Pons (tissue), 1 donor: Measurements from ENCODE around the gene SDK1.

Experiments used
- DNase-seq: peaks from one replicate; pipeline ENCODE4 v3.0.0-alpha.2; 2016; ENCODE audit warnings: low spot score

SDK1 gene

GRCh38 chr7:3591219-3591618 lies 290.2 kb downstream of the SDK1 start:
- DNase-seq, result no peak

DNA sequence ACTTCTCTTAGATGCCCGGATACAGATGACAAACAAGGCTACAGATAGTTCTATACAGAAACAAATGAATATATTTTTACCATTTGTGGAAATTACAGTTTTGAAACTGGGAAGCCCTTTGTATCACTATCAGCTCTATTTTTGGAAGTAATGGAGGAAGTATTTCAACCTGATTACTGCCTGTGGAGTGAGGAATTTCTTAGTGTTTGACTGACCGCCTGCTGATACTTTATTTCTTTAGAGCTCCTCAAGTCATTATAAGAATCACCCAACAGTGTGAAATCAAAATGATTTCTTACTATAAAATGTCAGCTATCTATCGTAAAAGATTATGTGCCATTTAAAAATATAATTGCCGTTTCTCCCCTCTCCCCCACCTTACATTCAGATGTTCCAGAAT lies 290.9 kb downstream of the SDK1 start:
- no peak for DNase-seq

DNA sequence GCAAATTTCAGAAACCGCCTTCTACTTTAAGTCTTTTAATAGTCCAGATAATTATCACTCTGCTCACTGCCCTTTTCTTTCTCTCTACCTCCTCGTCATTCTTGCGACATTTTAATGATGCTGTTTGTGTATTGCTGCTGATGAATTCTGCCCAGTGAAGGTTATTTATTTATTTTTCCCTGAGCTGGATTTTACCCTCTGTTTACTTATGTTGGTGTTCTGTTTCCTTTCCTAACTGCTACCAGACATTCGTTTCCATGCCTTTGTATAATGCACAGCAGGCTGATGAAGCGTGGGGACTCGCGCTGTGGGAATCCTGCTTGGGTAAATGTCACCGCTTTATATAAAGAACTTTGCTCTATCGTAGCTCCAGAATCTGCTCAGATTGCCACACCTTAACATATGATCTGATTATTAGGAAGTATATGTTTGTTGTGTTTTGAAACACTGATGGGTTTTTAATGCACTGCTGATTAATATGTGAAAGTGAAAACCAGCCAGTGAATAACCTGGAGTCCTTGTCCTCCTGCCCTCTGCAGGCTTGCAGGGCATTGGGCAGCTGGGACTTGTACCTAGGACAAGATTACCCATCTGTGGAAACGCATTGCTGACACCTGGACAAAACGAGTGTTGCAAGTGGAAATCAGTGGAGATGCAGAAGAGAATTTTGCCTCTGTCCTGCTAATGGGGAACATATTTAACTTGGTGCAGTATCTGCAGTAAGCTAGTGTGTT lies 291.5 kb downstream of the SDK1 start:
- no peak for DNase-seq

- no peak for DNase-seq
Observed at GRCh38 chr7:3594901-3595300, 293.8 kb downstream of the SDK1 start.

- DNase-seq, result no peak
Observed at GRCh38 chr7:3598854-3599253, 297.8 kb downstream of the SDK1 start.

- DNase-seq, result no peak
Observed at GRCh38 chr7:3605222-3605621, 304.2 kb downstream of the SDK1 start.

DNA sequence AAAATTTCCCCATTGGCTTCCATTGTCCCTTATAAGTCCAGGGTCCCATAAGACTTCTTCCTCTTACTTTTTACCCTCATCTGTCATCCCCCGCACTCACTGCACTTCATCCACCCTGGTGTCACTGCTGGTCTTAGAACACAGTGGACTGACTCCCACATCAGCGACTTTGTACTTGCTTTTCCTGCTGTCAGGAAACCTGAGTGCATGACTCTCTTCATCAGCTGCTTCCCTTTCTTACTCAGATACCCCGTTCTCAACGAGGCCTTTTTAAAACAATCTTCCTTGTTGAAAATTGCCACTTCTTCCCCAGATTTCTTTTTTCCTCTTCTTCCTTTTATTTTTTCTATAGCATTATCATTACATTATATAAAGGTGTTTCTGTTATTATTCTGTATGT lies 305.4 kb downstream of the SDK1 start:
- no peak for DNase-seq

GRCh38 chr7:3607847-3608246 lies 306.8 kb downstream of the SDK1 start:
- no peak for DNase-seq

DNA sequence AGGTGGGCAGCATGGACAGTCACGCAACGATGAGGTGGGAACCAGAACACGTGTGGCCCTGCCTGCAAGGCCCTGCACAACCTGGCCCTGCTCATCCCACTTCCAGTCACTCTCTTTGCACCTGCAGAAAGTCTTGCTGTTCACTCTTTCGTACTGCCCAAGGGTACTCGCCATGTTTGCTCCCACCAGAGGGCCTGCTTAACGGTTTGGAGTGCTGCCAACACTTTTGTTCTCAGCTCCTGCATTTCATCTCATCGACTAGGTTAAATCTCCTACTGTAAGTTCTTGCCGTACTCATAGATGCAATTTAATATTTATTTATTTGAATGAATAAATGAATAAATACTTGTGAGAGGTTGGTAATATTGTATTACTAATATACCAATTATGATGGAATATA lies 315.3 kb downstream of the SDK1 start:
- no peak for DNase-seq

DNA sequence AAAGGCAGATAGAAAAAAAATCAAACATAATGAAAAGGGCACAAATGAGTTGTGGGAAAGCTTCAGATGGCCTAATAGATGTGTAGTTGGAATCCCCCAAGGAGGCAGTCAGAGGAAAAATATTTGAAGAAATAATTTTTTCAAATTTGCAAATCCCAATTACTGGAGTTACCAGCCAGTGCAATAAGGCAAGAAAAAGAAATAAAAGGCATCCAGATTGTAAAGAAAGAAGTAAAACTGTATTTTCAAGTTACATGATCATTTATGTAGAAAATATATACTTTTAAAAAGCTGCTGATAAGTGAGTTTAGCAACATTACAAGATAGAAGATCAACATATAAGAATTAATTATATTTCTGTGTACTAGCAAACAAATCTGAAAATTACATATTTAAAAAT lies 329.0 kb downstream of the SDK1 start:
- no peak for DNase-seq

DNA sequence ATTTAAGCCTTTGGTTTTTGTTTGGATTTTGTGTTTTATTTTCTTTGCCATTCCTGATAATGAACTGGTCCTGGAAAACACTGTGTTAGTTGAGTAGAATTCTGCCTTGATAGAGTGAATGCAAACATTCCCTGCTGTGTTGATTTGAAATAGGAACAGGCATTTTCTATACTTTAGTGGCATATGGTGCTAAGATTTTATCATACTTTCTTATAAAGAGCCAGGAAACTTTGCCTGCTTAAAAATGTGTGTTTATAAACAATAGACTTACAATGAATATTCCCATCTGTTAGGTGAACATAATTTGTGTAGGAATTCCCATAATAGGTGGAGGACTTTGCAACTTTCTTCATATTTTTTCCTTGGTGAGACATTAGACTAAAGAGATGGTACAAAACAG lies 333.3 kb downstream of the SDK1 start:
- no peak for DNase-seq

DNA sequence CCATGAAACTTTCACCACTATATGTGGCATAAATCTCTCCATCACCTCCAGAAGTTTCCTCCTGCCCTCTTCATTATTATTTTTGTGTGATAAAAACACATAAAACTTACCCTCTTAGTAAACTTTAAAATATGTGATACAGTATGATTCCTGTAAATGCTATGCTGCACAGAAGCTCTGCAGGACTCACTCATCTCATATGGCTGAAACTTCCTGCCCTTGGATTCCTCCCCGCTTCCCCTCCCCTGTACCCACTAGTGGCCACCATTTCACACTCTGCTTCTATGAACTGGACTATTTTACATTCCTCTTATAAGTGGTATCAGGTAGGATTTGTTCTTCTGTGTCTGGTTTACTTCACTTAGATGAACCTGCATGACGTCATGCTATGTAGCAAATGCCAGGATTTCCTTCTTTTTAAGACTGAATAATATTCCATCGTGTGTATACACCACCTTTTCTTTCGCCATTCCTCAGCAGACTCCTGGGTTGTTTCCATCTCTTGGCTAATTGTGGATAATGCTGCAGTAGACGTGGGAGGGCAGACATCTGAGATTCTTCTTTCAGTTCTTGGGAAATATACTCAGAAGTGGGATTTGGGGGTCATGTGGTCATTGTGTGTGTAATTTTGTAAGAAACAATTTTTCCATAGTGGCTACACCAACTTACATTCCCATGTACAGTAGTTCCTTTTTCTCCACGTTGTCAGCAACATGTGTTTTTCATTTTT lies 335.2 kb downstream of the SDK1 start:
- DNase-seq, result no peak

DNA sequence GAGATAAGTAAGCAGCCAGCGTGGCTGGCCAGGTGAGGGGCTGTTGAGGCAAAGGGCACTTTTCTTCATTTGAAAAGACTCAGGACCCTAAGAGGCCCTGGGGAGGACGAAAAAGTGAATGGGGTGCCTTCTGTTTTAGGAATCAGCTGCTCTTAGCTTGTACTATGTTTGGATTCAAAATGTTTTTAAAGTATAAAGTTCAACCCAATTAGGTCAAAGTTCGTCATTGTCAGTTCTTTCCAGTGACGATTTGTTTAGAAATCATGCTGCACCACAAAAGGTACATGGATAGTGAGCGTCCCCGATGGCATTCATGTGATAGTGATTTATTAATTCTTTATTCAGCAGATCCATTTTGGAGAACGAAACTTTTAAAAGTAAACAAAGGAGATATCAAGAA lies 338.2 kb downstream of the SDK1 start:
- no peak for DNase-seq

DNA sequence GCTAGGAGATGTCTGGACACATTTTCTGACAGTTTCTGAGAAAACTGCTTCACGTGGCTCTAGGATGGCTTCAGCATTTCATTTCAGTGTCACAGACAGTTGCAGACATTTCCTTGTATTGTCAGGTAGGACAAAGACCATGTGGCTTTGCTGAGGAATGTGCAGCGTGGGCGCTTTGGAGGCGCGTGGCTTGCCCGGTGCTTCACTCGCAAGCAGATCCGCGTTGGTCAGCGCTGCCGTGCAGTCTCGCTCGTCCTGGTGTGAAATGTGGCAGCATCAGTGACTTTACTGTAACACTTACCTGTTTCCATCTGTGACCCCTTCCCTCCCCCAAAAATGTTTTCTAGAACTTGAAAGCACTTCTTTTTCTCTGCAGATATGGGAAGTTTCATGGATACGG lies 340.5 kb downstream of the SDK1 start:
- no peak for DNase-seq

- DNase-seq, result no peak
Observed at GRCh38 chr7:3643091-3643490, 342.0 kb downstream of the SDK1 start.

GRCh38 chr7:3648276-3648675 lies 347.2 kb downstream of the SDK1 start:
- DNase-seq, result no peak

- DNase-seq, result no peak
Observed at GRCh38 chr7:3649250-3649649, 348.2 kb downstream of the SDK1 start.

GRCh38 chr7:3649678-3650440 lies 348.8 kb downstream of the SDK1 start:
- no peak for DNase-seq

GRCh38 chr7:3650844-3651243 lies 349.8 kb downstream of the SDK1 start:
- DNase-seq, result no peak

DNA sequence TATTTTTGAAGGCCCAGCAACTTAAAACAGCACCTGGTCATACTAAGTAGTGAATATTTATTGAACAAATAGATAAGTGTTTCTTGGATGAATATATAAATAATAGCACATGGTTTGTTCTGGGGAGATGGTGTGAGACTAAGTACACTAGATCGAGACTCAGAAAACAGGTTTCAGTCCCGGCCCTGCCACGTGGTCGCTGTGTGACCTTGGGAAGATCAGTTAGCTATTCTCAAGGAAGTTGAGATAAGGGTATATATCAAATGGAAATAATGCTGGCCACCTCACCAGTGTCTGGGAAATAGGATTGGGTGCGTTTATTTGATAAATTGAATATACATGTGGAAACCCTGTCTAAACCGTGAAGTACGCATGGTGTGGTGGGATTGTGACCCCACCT lies 354.6 kb downstream of the SDK1 start:
- no peak for DNase-seq

GRCh38 chr7:3657206-3657605 lies 356.2 kb downstream of the SDK1 start:
- no peak for DNase-seq

DNA sequence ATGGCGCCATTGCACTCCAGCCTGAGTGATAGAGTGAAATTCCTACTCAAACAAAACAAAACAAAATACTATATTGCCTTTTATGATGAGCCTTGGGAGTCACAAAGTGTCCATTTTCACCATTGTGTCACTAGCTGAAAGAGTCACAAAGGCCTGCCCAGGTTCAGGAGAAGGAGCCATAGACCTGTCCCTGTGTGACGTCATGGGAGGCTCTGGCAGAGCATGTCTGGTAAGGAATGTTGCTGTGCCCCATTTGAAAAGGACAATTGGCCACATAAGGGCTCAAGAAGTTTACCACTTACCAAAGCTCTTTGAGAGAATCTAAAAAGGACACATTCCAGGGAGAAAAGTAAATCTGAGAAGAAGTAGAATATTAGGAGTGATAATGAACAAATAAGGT lies 367.7 kb downstream of the SDK1 start:
- DNase-seq, result no peak

GRCh38 chr7:3670898-3671297 lies 369.8 kb downstream of the SDK1 start:
- DNase-seq, result no peak
